ENCODE measurements around the gene LCE1C.

The LCE1C gene

GRCh38 chr1:152768847-152769533 lies 37.5 kb downstream of the LCE1C start:
- TF ChIP-seq CTCF (IDR thresholded peaks at IDR 0.05): no peak
- no peaks in the 10 kb centered on the region for H3K9me3 ChIP-seq (ENCODE audit: control insufficient read depth, low read length)

GRCh38 chr1:152761609-152762213 lies 44.7 kb downstream of the LCE1C start:
- H3K27me3 ChIP-seq (ENCODE audit: control insufficient read depth, insufficient read depth, low read length): no peaks in the 10 kb centered on the region
- no peak overlapping the region for H3K4me3 ChIP-seq (ENCODE audit: low read depth, low read length)
- H3K79me2 ChIP-seq: no peaks in the 10 kb centered on the region
- H3K27ac ChIP-seq: no peak overlapping the region
- H3K4me1 ChIP-seq: no peaks in the 10 kb centered on the region
- no peak overlapping the region for H3K4me2 ChIP-seq (ENCODE audit: low read length)
- no peaks in the 10 kb centered on the region for H3K9me3 ChIP-seq (ENCODE audit: control insufficient read depth, low read length)
- H3K9ac ChIP-seq: no peak overlapping the region
- H3K36me3 ChIP-seq (ENCODE audit: control insufficient read depth, insufficient read depth, low read length): no peaks in the 10 kb centered on the region
- TF ChIP-seq CTCF (IDR thresholded peaks at IDR 0.05): no peak
- no peak overlapping the region for H2AFZ ChIP-seq

More at GRCh38 chr1:152768847-152769533, 37.5 kb downstream of the LCE1C start:
- no peak overlapping the region for H3K9ac ChIP-seq
- H3K4me3 ChIP-seq (ENCODE audit: low read depth, low read length): no peak overlapping the region
- H3K79me2 ChIP-seq: no peaks in the 10 kb centered on the region
- H2AFZ ChIP-seq: no peak overlapping the region
- H3K27me3 ChIP-seq (ENCODE audit: control insufficient read depth, insufficient read depth, low read length): no peaks in the 10 kb centered on the region
- H3K36me3 ChIP-seq (ENCODE audit: control insufficient read depth, insufficient read depth, low read length): no peaks in the 10 kb centered on the region
- no peak overlapping the region for H3K4me2 ChIP-seq (ENCODE audit: low read length)
- H3K4me1 ChIP-seq: no peaks in the 10 kb centered on the region
- no peak overlapping the region for H3K27ac ChIP-seq

- H3K27ac ChIP-seq: no peak overlapping the region
- no peak overlapping the region for H3K4me2 ChIP-seq (ENCODE audit: low read length)
- no peak overlapping the region for H2AFZ ChIP-seq
- no peak overlapping the region for H3K9ac ChIP-seq
- no peaks in the 10 kb centered on the region for H3K36me3 ChIP-seq (ENCODE audit: control insufficient read depth, insufficient read depth, low read length)
- no peak for TF ChIP-seq CTCF (IDR thresholded peaks at IDR 0.05)
- H3K9me3 ChIP-seq (ENCODE audit: control insufficient read depth, low read length): no peaks in the 10 kb centered on the region
- H3K4me3 ChIP-seq (ENCODE audit: low read depth, low read length): no peak overlapping the region
- no peaks in the 10 kb centered on the region for H3K79me2 ChIP-seq
- H3K4me1 ChIP-seq: no peaks in the 10 kb centered on the region
- no peaks in the 10 kb centered on the region for H3K27me3 ChIP-seq (ENCODE audit: control insufficient read depth, insufficient read depth, low read length)
Observed at GRCh38 chr1:152760551-152761190, 45.8 kb downstream of the LCE1C start.

- H3K36me3 ChIP-seq (ENCODE audit: control insufficient read depth, insufficient read depth, low read length): no peaks in the 10 kb centered on the region
- no peak for TF ChIP-seq CTCF (IDR thresholded peaks at IDR 0.05)
- H3K79me2 ChIP-seq: no peaks in the 10 kb centered on the region
- no peaks in the 10 kb centered on the region for H3K4me1 ChIP-seq
- H3K27me3 ChIP-seq (ENCODE audit: control insufficient read depth, insufficient read depth, low read length): no peaks in the 10 kb centered on the region
- H3K4me3 ChIP-seq (ENCODE audit: low read depth, low read length): no peak overlapping the region
- no peak overlapping the region for H3K4me2 ChIP-seq (ENCODE audit: low read length)
- H3K9me3 ChIP-seq (ENCODE audit: control insufficient read depth, low read length): no peaks in the 10 kb centered on the region
- H3K27ac ChIP-seq: no peak overlapping the region
- H3K9ac ChIP-seq: no peak overlapping the region
- H2AFZ ChIP-seq: no peak overlapping the region
Observed at GRCh38 chr1:152759453-152760173, 46.8 kb downstream of the LCE1C start.
